Activated CD4-positive, CD25-positive, alpha-beta regulatory T cell treated with anti-CD3 and anti-CD28 coated beads, Interleukin-2, amount 50 U/mL, for 24 hours (primary cell): ENCODE results near the gene METTL24.
"Not testable (repeated sequence)": the region's sequence is repeated elsewhere in the genome, so short reads cannot be mapped to it uniquely, and the experiment has no call there.

Source experiments
- ATAC-seq, 2 donors: fragments of 150-1000 bp; cut with Tn5 transposase; one replicate each; pipeline ENCODE4 v1.10.0; 2021; ENCODE audit warnings: mild to moderate bottlenecking in 1 of 2, moderate library complexity in 1 of 2

Gene METTL24

DNA sequence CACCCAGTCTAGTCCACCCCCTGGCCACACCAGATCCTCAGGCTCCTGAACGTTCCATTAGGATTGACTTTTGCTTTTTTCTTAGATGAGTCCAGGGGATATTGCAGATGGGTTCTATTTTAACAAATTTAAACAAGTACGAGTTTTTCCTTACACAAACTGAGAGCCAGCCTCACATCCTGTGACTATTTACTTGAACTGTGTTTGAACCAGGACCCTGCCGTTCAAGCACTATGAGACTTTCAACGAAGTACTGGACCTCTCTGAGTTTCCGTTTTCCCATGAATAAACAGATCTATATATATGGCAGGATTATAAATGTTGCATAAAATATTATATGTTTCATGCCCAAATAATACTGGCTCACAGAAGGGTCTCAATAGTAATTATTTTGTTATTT, 1.4 kb upstream of the METTL24 start:
- ATAC-seq = no peak

DNA sequence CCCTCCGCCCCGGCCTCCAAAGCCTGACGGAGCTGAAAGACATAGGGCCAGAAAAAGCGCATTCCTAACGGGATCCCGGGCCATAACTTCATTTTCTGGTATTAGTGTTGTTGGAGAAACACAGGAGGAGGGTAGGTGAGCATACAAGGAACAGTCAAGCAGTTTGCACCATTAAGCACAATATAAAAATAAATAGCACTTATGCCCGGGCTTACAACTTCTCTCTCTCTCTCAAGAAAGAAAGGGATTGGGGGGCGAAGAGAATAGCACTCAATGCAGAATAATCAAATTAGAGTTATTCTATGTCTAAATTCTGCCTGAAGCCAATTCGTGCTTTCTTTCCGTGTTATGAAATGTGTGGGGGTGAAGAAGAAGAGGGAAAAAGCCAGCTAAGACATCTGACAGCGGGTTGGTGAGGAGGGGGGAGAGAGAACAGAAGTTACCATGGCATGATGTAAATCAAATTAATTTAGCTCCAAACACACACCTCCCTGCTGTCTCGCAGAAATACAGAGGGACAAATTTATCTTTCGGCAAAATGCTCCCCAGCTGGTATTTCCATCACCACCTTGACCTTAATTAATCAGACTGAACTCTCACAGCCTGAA, 508 bp upstream of the METTL24 start:
- no peak for ATAC-seq

DNA sequence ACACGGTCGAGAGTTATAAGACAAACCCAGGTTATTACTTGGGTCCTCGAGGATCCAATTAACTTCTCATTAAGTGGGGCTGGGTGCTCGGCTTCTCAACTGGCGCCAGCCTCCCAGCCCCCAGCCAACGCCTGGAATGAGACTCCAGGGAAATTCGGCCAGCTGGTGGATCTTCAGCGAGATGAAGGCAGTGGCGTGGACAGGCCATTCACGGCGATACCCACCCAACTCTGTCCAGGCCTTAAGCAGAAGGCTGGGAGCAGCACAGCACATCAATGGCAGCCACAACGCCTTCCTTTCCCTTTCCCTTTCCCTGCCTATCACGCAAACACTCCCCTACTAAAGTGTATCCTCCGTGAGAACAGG, 868 bp downstream of the METTL24 start:
- ATAC-seq = no peak

DNA sequence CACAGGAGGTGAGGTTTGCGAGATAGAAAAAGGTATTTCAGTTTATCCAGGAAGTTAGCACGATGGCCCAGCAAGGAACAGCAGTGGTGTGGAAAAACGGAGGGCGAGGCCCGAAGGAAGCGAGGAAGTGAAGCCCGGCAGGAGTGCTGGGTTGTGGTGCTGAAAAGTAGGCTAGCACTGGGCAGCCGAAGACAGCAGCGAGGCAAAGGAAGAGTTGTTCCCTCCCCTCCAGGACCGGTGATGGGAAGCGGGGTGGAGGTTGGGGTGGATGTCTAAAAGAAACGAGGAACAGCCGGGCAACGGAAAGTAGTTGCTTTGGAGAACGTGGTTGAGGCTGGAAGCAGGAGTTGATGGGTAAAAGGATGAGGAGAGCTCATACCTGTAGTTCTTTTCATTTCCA, 1.4 kb downstream of the METTL24 start:
- no peak for ATAC-seq

DNA sequence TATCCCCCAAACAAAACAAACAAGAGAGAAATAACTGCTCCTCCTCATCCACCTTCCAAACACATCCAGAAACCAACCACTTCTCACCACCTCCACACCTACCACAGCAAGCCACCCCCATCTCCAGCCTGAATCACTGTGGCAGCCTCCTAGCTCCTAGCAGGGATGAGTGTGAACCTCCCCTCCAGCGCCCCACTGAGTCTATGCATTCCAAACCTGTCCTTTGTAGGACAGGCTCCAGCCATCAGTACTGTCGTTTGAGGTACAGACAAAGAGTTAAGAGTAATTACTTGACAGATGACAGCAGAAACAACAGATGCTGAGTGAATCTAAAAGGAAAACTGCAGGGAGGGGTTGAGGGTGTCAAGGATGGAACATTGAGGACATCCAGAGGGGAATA, 2.4 kb downstream of the METTL24 start:
- no peak for ATAC-seq

DNA sequence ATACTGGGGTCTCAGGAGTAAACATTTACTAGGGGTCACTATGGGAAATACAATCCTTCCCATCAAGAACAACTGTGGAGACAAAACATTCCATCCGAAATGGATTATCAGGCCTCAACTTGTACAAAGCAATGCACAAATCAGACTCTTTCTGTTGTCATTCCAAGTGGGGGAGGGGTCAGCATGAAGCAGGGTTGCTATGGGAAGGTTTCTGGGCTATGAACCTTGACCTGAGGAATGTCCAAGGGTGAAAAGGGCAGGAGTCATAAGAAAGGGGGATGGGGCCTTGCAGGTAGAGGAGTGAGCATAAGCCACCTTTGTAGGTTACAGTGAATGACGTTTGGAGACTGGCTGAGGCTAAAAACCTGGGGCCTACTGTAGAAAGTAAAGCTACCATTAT, 3.1 kb downstream of the METTL24 start:
- ATAC-seq = no peak

DNA sequence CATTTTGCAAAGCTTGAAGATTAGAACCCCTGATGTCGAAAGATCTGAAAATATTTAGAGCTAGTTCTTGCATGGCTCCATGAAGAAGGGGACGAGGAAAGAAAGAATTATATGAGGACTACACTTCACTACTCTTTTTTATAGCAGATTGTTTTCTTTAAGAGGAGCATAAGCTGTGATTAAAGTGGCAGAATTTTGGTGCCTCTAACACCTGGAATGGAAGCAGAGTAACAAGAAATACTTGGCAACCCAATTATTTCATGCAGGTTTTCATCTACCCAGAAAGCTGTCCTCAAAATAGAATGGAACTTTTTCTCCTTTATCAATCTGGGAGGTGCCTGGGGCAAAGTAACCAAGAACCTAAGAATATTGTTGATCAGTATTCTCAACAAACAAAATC, 4.0 kb downstream of the METTL24 start:
- ATAC-seq = no peak

DNA sequence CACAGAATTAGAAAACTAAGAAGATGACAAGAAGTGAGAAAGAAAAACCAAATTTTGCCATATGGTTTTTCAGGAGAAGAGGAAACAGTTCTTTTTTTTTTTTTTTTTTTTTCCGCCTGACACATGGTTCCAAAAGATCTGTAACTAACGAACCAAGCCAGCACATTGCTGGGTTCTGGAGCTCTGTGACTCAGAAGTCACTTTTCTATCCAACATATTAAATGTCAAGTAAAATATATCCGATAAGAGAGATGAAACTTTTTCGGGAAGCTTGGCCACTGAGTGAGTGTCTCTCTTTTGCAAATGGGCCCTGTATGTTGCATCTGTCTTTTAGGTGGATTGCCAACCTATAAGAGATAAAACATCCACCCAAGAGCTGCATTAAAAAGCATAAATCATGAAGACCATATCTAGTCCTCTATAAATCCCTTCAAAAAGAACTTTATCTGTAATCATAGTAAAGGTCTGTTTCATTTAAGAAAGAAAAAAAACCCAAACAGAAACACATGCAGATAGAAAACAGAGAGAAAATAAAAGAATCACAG, 4.6 kb downstream of the METTL24 start:
- ATAC-seq = no peak

DNA sequence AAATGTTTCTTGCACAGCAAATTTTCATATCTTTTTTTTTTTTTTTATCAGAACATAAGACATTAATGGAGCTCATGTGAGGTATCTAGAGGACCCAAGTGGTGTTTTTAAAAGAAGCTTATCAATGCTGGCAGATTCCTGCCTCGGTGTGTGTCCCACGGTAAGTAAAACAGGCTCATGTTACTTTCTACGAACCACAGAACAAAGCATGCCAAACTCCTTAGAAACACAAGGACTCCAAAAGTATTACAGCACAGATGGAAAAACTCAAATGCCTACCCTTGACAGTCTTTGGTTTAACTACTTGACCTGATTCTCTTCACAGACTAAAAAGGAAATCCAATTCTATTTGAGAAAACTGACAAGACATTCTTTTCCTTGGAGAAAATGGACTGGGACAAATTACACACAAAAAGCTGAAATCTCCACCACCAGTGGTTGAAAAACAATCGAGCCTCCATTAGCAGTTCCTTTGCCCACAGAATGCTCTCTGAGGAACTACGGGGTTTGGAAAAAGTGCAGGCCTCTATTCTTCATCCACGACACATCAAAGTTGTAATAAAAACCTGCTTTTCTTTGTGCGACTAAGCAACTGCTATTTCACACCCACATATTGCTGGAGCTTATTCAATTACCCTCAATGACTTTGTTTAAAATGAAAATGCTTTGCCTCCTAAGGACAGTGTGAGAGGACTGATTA, 5.4 kb downstream of the METTL24 start:
- ATAC-seq = no peak

DNA sequence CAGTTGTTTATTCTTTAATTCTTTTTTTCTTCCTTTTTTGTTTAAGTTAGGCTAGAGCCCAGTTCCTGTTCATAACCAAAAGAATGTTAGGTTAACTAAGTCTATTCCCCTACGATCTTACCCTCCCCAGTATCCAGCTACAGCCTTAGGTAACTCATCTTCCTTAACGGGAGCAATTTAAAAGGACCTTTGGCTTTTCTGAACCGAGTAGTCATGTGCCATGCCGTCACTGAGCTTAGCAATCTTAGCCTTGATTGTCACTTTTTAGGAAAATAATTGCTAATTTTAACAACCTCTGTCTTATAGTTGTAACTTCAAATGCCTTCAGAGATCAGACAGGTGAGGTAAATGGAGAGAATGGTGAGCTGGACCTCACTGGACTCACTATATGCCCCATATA, 6.2 kb downstream of the METTL24 start:
- ATAC-seq = no peak

DNA sequence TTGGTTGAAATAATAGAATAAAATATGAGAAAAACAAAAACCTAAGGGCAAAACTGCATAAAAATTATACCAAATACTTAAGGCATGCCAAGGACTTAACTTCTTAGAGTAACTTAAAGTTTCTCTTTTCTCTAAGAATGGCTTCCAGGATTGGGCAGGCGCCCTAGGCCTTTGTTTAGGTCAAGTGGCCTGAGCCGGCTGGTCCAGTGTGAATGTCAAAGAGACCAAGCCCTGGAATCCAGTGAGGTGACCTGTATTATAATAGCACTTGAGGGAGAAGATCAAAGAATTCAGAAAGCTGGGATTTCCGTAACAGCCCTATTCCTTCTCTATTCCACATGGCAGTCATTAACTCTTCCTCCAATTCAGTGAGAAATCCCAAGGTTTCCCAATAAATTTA, 6.6 kb downstream of the METTL24 start:
- ATAC-seq = no peak

DNA sequence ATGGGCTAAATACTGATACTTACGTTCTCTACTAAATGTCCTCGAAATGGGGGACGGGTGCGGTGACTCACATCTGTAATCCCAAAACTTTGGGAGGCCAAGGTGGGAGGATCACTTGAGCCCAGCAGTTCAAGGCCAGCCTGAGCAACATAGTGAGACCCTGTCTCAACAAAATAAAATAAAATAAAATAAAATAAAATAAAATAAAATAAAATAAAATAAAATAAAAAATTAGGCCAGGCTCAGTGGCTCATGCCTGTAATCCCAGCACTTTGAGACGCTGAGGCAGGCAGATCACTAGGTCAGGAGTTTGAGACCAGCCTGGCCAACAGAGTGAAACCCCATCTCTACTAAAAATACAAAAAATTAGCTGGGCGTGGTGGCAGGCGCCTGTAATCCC, 7.6 kb downstream of the METTL24 start:
- not testable (repeated sequence) for ATAC-seq

DNA sequence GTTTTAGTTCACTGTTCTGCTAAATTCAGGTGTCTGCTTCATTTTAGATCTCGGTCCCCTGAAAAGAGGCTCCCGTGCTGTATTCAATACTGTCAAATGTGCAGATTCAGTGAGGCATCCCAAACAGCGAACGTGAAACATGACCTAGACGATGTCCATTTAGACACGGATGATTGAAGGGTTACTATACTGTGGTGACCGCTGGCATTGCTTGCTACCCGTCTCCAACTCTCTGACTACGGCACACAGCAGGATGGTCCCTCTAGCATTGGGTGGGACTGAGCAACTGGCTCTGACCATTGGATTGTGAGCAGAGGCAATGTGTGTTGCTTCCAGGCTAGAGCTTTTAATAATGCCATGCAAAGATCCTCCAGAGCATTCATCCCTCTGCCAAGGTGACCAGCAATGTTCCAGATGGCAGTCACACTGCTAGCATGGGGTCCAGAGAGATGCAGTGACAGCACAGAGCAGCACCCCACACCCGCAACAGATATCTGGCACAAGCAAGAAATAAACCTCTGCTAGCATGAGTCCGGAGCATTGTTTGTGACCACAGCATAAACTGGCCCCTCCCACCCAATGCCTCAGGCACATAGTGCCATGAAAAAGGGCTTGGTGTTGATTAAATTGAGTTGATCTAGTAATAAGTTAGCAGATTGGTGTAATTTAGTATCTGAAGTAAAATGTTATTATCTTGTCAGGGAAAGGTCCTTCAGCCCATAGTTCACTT, 9.0 kb downstream of the METTL24 start:
- ATAC-seq = no peak

DNA sequence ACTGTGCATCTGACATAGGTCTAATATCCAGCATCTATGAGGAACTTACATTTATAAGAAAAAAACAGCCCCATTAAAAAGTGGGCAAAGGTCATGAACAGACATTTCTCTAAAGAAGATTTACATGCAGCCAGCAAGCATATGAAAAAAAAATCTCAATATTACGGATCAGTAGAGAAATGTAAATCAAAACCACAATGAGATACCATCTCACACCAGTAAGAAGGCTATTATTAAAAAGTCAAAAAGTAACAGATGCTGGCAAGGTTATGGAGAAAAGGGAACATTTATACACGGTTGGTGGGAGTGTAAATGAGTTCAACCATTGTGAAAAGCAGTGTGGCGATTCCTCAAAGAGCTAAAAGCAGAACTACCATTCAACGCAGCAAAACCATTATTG, 13.1 kb downstream of the METTL24 start:
- no peak for ATAC-seq

DNA sequence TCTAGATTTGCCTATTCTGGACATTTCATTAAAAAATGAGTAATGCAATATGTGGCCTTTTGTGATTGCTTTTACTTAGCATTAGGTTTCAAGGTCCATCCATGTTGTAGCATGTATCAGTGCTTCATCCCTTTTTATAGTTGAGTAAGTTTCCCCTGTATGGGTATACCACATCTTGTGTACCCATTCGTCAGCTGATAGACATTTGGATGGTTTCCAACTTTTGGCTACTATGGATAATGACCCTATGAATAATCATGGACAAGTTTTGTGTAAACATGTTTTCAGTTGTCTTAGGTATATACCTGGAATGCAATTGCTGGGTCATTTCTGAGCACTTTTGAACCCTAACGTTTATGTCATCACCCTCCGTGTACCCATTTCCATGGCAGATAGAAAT, 15.4 kb downstream of the METTL24 start:
- ATAC-seq = no peak

DNA sequence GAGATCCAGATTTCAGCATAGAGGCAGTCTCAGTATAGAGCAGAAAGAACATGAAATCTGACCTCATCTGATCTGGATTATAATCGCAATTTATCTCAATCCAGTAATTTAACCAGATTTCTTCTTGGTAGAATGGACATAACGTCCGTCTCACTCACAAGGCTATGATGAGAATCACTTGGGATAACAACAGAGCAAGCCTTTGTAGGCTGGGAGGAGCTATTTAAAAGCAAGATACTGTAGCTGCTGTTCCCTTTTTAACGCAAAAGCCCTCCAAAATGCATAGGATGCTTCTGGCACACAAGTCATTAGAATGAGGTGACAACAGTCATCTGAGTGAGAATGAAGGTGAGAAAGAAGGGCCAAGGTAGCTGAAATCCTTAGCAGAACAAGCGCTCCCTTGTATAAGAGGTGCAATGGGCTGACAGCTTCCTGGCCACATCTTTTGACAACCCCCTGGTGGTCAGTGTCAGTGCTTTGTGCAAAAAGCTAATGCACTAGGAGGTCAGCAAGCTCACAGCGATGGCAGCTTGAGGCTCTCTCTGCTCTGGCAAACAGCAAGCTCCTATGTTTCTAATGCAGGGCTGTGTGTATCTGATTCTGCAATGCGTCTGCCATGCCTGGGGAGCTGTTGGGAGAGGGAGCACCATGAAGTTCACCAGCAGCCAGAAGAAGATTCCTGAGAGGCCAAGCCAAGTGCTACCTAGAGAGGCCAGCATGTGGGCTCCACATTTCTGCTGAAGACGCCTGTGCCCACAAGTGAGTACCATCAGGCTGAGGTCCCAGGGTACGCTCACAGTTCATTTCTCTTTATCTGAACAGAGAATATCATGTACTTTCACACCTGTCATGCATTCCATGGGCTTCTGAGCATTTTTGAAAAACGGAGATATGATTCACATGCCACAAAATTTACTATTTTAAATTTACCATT, 16.2 kb downstream of the METTL24 start:
- ATAC-seq = no peak

DNA sequence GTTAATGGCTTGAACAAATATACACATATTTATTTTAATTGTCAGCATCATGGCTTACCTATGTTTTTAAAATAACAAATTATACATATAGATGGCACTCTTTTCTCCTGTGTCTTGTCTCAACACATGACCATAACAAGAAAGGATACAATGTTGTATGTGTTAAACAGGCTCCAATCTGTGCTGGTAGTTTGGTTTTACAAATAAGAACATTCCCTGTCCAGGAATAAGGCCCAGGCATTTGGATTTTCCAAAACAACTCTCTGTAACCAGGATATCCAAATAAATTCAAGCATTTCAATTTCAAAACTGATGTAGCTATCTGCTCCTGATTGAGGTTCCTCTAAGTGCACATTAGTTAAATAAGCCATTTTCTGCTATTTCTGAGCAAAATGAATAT, 17.1 kb downstream of the METTL24 start:
- no peak for ATAC-seq

DNA sequence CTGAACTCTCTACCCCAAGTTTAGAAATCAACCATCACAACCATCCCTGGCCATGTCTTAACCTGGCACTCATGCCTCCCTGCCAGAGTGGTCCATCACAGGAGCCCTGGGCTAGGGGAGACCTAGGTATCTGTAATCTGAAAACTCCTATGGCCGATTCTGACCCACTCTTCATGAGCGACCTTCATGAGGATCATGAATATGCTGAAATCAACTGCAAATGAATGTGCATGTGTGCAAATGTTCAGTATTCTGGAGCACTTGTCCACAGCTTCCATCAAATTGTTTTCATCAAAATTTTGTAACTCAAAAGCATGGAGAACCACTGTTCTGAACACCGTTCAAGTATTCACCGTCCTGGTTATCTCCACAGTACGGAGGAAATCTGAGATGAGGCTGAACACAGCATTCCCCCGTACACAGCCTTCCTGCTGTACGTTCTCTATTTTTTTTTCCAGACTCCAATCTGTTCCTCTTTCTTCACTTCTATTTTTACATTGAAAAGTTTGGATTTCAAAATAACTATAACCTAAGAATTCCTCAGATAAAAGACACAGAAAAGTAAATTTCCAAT, 17.7 kb downstream of the METTL24 start:
- no peak for ATAC-seq

DNA sequence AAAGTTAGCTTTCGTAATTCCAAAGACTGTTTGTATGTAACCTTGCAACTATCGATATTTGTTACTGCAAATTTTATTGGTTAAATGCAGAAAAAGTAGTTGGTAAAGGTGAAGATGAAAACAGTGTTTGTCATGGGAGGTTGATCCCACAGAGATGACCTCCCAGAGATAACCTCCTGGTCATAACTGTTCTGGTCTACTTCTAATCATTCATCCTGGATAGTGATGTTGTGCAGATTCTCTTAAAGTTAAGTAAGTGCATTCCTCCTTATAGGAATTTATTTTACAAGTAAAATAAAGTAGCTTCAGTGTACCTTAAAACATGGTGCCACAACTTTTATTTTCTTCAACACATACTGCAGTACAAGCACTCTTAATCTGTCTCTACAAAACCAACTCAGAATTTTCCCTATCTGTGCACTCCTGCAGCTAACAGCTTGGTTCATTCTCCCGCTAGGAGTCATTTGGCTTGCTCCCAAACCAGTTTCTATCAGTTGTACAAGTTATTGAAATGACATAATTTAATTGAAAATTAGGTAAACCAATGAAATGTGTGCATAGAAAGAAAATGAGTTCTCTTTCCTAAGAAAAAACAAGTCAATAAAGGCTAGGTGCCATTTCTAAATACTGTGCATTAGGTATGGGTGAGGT, 19.2 kb downstream of the METTL24 start:
- no peak for ATAC-seq

DNA sequence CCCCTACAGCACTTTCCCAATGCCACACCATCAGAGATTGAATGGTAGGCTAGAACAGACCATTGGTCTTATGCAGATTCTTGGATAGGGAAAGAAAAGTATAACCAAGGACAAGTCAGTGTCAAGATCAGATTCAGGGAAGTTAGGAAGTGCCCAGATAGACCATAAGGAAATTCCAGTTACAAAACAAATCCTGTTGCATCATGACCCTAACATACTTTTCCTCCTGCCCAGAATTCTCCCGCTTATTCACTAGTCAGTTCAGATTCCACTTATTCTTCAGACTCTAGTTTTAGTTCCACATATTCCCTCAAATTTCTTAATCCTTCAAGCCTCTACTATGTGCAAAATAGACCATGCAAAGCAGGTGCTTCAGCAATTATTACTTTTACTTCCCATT, 20.7 kb downstream of the METTL24 start:
- ATAC-seq = no peak

DNA sequence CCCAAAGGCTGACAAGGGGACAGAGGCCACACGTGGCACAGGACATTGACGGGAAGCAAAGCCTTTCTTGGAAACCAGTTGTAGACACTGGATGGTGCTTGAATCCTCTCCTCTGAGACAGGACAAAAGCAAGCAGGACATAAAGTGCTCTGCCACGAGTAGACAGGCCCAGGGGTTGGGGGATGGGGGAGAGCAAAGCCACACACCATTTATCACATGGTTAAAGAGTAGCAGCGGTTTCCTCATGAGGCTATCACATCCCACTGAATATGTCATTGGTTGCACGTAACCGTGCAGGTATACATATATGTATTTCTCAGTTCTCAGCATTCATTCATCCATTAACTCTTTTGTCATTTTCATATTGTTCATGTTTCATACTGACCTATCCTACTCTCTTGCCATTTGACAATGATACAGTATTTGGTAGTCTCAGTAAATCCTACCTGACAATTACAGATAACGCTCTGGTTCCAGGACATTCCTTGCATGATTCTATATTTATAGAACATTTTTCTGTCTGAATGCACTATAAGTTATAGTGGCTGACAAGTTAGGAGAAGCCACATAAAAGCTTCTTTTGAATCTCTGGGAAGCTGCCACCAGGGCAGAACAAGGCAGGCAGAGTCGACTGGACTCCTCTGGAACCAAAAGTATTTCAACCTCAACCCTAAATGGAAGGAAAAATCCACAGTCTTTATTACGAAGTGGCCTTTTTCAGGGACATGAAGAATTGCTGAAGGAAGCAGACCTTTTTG, 23.5 kb downstream of the METTL24 start:
- ATAC-seq = no peak
